H1 (cell line): ENCODE measurements around the gene AMHR2. TPM values are rescaled to one million over a fixed set of nuclear protein-coding genes. Genes with fewer than 3 reads are reported as not detected.

Experiments used
- CTCF ChIA-PET: fragments of 300-600 bp; sonication (Branson Sonifier 250); formaldehyde crosslinking; loops from one replicate; lab custom pipeline; 2021; ENCODE audit not compliant: partially characterized antibody; lab: Charles Lee
- POLR2A ChIA-PET: fragments of 300-600 bp; sonication (Branson Sonifier 250); formaldehyde crosslinking; loops from one replicate; lab custom pipeline; 2021; ENCODE audit warnings: inconsistent platforms; ENCODE audit not compliant: partially characterized antibody; lab: Charles Lee
- DNase-seq, 2 experiments: peaks; one replicate each; pipeline versions ENCODE4 v3.0.0 to v3.0.0-alpha.2; 2010 to 2022; ENCODE audit warnings: low spot score in 2 of 2, low read depth in 1 of 2, mixed read lengths in 1 of 2
- FAIRE-seq: peaks from 2 replicates; lab custom pipeline; 2011; peaks lifted over from hg19 to GRCh38; lab: Jason Lieb, UNC
- H2AFZ ChIP-seq: 2 replicates; pipeline ENCODE4 v1.8.1; 2012; ENCODE audit warnings: low read length, inconsistent platforms
- H2AK5ac ChIP-seq: 2 replicates; pipeline ENCODE4 v1.6.1; 2013; ENCODE audit warnings: low read depth, low read length
- H2BK120ac ChIP-seq: replicated peaks from 2 replicates; pipeline ENCODE3; 2013; ENCODE audit warnings: low read depth, low read length, inconsistent platforms
- H2BK12ac ChIP-seq: 2 replicates; pipeline ENCODE4 v1.6.1; 2013; ENCODE audit warnings: low read depth, low read length
- H2BK15ac ChIP-seq: 2 replicates; pipeline ENCODE4 v1.6.1; 2013; ENCODE audit warnings: low read length
- H2BK20ac ChIP-seq: 2 replicates; pipeline ENCODE4 v1.6.1; 2013; ENCODE audit warnings: low read length
- H2BK5ac ChIP-seq: 2 replicates; pipeline ENCODE4 v1.6.1; 2013; ENCODE audit warnings: low read depth, low read length
- H3K14ac ChIP-seq: 2 replicates; pipeline ENCODE4 v1.6.1; 2013; ENCODE audit warnings: inconsistent platforms; ENCODE audit not compliant: insufficient read length
- H3K18ac ChIP-seq: 2 replicates; pipeline ENCODE4 v1.6.1; 2013; ENCODE audit warnings: low read length; ENCODE audit errors: extremely low read depth
- H3K23ac ChIP-seq: 2 replicates; pipeline ENCODE4 v1.6.1; 2013; ENCODE audit warnings: inconsistent platforms; ENCODE audit not compliant: insufficient read length
- H3K23me2 ChIP-seq: 2 replicates; pipeline ENCODE4 v1.6.1; 2013; ENCODE audit warnings: low read depth, low read length
- H3K27ac ChIP-seq: 2 replicates; pipeline ENCODE4 v1.6.1; 2011; ENCODE audit warnings: low read depth, low read length, inconsistent platforms
- H3K27me3 ChIP-seq, 4 experiments: replicated peaks in 1 of 4; 1 replicate in 1 of 4; 2 replicates in 3 of 4; pipeline versions ENCODE4 v1.6.1 to v1.8.1; 2011 to 2013; ENCODE audit warnings: low read length in 3 of 4, mild to moderate bottlenecking in 3 of 4, inconsistent platforms in 2 of 4, mixed read lengths in 2 of 4, moderate library complexity in 1 of 4; ENCODE audit not compliant: control insufficient read depth in 3 of 4, insufficient read depth in 3 of 4; ENCODE audit errors: extremely low read depth in 1 of 4
- H3K36me3 ChIP-seq, 4 experiments: 2 replicates each; pipeline versions ENCODE4 v1.6.1 to v1.8.1; 2011 to 2013; ENCODE audit warnings: mild to moderate bottlenecking in 4 of 4, low read length in 3 of 4, moderate library complexity in 2 of 4, control low read depth in 1 of 4, inconsistent platforms in 1 of 4; ENCODE audit not compliant: insufficient read depth in 4 of 4, control insufficient read depth in 2 of 4
- H3K4ac ChIP-seq: replicated peaks from 2 replicates; pipeline ENCODE3; 2013; ENCODE audit warnings: low read length, low read depth, mixed read lengths, inconsistent platforms; ENCODE audit not compliant: insufficient read length
- H3K4me1 ChIP-seq, 4 experiments: replicated peaks in 1 of 4; 1 replicate in 1 of 4; 2 replicates in 3 of 4; pipeline versions ENCODE4 v1.6.1 to v1.8.1; 2011 to 2013; ENCODE audit warnings: low read length in 3 of 4, inconsistent platforms in 2 of 4, mixed read lengths in 1 of 4; ENCODE audit not compliant: insufficient read depth in 4 of 4, control insufficient read depth in 3 of 4
- H3K4me2 ChIP-seq, 2 experiments: 2 replicates each; pipeline versions ENCODE4 v1.6.1 to v1.8.1; 2011 to 2013; ENCODE audit warnings: low read depth in 2 of 2, low read length in 2 of 2, control low read depth in 1 of 2, inconsistent platforms in 1 of 2, mild to moderate bottlenecking in 1 of 2; ENCODE audit not compliant: insufficient read depth in 1 of 2
- H3K4me3 ChIP-seq, 4 experiments: fragments of 200-600, 300-600 bp in 1 of 4; sonication (generic), shearing (Covaris generic), sonication (Bioruptor Twin) in 1 of 4; 2 replicates each; pipeline versions ENCODE4 v1.5.1 to v1.8.1; 2011 to 2016; ENCODE audit warnings: low read length in 4 of 4, low read depth in 3 of 4, control low read depth in 2 of 4, inconsistent platforms in 2 of 4, mild to moderate bottlenecking in 2 of 4, mixed read lengths in 1 of 4, moderate library complexity in 1 of 4; ENCODE audit not compliant: insufficient read depth in 2 of 4; ENCODE audit errors: extremely low read depth in 1 of 4
- H3K56ac ChIP-seq: replicated peaks from 2 replicates; pipeline ENCODE3; 2013; ENCODE audit warnings: low read depth, mild to moderate bottlenecking, mixed read lengths, low read length, inconsistent platforms; ENCODE audit not compliant: insufficient read length
- H3K79me1 ChIP-seq: 2 replicates; pipeline ENCODE4 v1.6.1; 2013; ENCODE audit warnings: low read depth, low read length, control low read depth
- H3K79me2 ChIP-seq, 2 experiments: 2 replicates each; pipeline versions ENCODE4 v1.6.1 to v1.8.1; 2012 to 2013; ENCODE audit warnings: low read length in 2 of 2, mild to moderate bottlenecking in 2 of 2, inconsistent platforms in 1 of 2; ENCODE audit not compliant: insufficient read depth in 2 of 2, control insufficient read depth in 1 of 2
- H3K9ac ChIP-seq, 4 experiments: replicated peaks in 1 of 4; 1 replicate in 1 of 4; 2 replicates in 3 of 4; pipeline versions ENCODE4 v1.6.1 to v1.8.1; 2011 to 2013; ENCODE audit warnings: low read depth in 3 of 4, low read length in 3 of 4, control low read depth in 2 of 4, mild to moderate bottlenecking in 2 of 4, moderate library complexity in 2 of 4, inconsistent platforms in 1 of 4; ENCODE audit errors: extremely low read depth in 1 of 4
- H3K9me3 ChIP-seq, 2 experiments: 2 replicates each; pipeline versions ENCODE4 v1.6.1 to v1.8.1; 2012 to 2013; ENCODE audit warnings: mild to moderate bottlenecking in 2 of 2, moderate library complexity in 2 of 2, control low read depth in 1 of 2, inconsistent platforms in 1 of 2, low read depth in 1 of 2, low read length in 1 of 2, mixed read lengths in 1 of 2; ENCODE audit not compliant: insufficient read depth in 2 of 2
- H4K20me1 ChIP-seq, 2 experiments: replicated peaks in 1 of 2; 2 replicates each; pipeline versions ENCODE3 to v1.8.1; 2011 to 2013; ENCODE audit warnings: inconsistent platforms in 2 of 2, low read length in 2 of 2, mild to moderate bottlenecking in 1 of 2; ENCODE audit not compliant: insufficient read depth in 2 of 2, control insufficient read depth in 1 of 2
- H4K5ac ChIP-seq: 2 replicates; pipeline ENCODE4 v1.6.1; 2013; ENCODE audit warnings: low read length, low read depth, mixed read lengths, inconsistent platforms; ENCODE audit not compliant: insufficient read length
- H4K8ac ChIP-seq: 2 replicates; pipeline ENCODE4 v1.8.0; 2013; ENCODE audit warnings: mild to moderate bottlenecking, moderate library complexity, low read length, inconsistent platforms; ENCODE audit not compliant: insufficient read depth; ENCODE audit errors: extremely low read depth
- H4K91ac ChIP-seq: replicated peaks from 2 replicates; pipeline ENCODE3; 2013; ENCODE audit warnings: low read length, mixed read lengths, inconsistent platforms; ENCODE audit not compliant: insufficient read length
- CHD1 ChIP-seq: IDR thresholded peaks from 2 replicates; pipeline ENCODE4 v1.6.1; 2012; ENCODE audit warnings: low read depth, low read length, improper control_type of control experiment
- CHD2 ChIP-seq: IDR thresholded peaks from 2 replicates; pipeline ENCODE4 v1.6.1; 2012; ENCODE audit warnings: low read length, improper control_type of control experiment
- EZH2 ChIP-seq: fragments of 200-600 bp; sonication (generic); IDR thresholded peaks from 2 replicates; pipeline ENCODE4 v1.7.1; 2012; ENCODE audit warnings: low read depth, mild to moderate bottlenecking, moderate library complexity, low read length, inconsistent platforms; ENCODE audit not compliant: severe bottlenecking
- HDAC2 ChIP-seq, 2 experiments: fragments of 300-600 bp in 1 of 2; sonication (generic) in 1 of 2; IDR thresholded peaks; 2 replicates each; pipeline ENCODE4 v1.6.1; 2011 to 2012; ENCODE audit warnings: low read depth in 2 of 2, low read length in 2 of 2, mild to moderate bottlenecking in 2 of 2, moderate library complexity in 2 of 2, borderline replicate concordance in 1 of 2, inconsistent platforms in 1 of 2
- MAFK ChIP-seq: IDR thresholded peaks from 2 replicates; pipeline ENCODE4 v1.6.1; 2012; ENCODE audit warnings: low read depth, mild to moderate bottlenecking, improper control_type of control experiment, low read length
- PHF8 ChIP-seq: fragments of 200-600 bp; sonication (generic); conservative IDR thresholded peaks from 2 replicates; pipeline ENCODE4 v1.7.1; 2012; ENCODE audit warnings: low read depth, mild to moderate bottlenecking, inconsistent platforms, low read length, moderate library complexity
- POU5F1 ChIP-seq: IDR thresholded peaks from 2 replicates; pipeline ENCODE4 v1.6.1; 2011; ENCODE audit warnings: low read depth, mild to moderate bottlenecking, low read length, moderate library complexity
- RXRA ChIP-seq: IDR thresholded peaks from 2 replicates; pipeline ENCODE4 v1.6.1; 2011; ENCODE audit warnings: low read depth, mild to moderate bottlenecking, low read length, moderate library complexity; ENCODE audit not compliant: insufficient read depth
- TAF7 ChIP-seq: optimal IDR thresholded peaks from 2 replicates; pipeline ENCODE3; 2011; ENCODE audit warnings: low read depth, mild to moderate bottlenecking, inconsistent platforms, low read length, moderate library complexity, borderline replicate concordance
- ZNF274 ChIP-seq: IDR thresholded peaks from 2 replicates; pipeline ENCODE4 v1.7.0; 2012; ENCODE audit warnings: low read length, borderline replicate concordance; ENCODE audit errors: extremely low read depth
- WGBS, 2 experiments: shearing (Covaris generic) in 1 of 2; methylation state at CpG; one replicate each; pipeline versions ENCODE4 v1.1.6 to v1.1.7; 2013 to 2015; ENCODE audit warnings: low lambda C conversion rate in 2 of 2, mixed read lengths in 2 of 2, inconsistent platforms in 1 of 2, low coverage in 1 of 2, missing lambda C conversion rate in 1 of 2; ENCODE audit not compliant: insufficient replicate concordance in 2 of 2, insufficient coverage in 1 of 2, insufficient read length in 1 of 2; ENCODE audit errors: extremely low coverage in 1 of 2, missing lambda C conversion rate in 1 of 2; 5-methylcytosine and 5-hydroxymethylcytosine counted together
- polyA plus RNA-seq, 7 experiments: library from polyadenylated mRNA; depleted of rRNA in 3 of 7; stranded (reverse) in 5 of 7; unstranded in 2 of 7; fragments of >200 nt in 5 of 7; fragments of 200-250 nt in 2 of 7; gene quantifications; 1 replicate in 5 of 7; 2 replicates in 1 of 7; 4 replicates in 1 of 7; pipeline versions ENCODE4 v1.2.1 to v1.2.3, GENCODE V29; 2011 to 2013; ENCODE audit warnings: missing spikeins in 2 of 7, mixed read lengths in 2 of 7
- total RNA-seq: library from RNA; stranded (reverse); fragmentation: NEBNext Ultra II Directional; extraction: Animal tissue kit (Norgen Biotek cat#: 25700); gene quantifications from 2 replicates; pipeline ENCODE4 v1.2.1, GENCODE V29; 2021
- TF ChIP-seq, protein P1 (sequence below): IDR thresholded peaks from 2 replicates; pipeline ENCODE4 v1.6.1; 2012; ENCODE audit warnings: inconsistent platforms

Gene AMHR2
- total and polyA plus RNA-seq, 2 of the 8 experiments (the other 6 are each of a cell fraction or from before 2014, with no cell fraction given): 0.29 to 0.35 TPM

DNA sequence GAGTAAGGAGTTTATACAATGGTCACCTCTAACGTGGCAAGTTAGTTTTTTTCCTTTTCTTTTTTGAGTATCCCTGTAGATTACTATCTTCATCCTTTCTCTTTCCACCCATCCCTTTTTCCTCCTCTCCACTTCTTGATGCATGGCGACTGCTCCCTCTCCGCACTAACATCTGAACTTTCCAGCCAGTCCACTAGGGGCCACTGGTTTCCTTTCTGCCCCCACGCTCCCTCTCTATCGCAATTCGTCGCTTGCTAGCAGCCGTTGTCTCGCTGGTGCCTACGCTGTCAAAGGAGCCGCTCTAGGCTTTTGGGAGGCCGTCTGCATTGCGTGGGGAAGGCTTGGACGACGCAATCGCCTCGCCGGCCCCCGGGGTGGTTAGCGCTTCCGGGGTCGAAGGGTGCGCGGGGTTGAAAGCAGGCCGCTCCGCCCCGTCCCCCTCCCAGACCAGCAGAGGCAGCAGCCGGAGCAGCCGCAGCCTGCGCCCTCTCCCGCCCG is 28.1 kb downstream of the AMHR2 start, which contains the start of gene PCBP2:
PCBP2 (plus strand) TSS at position 442 of the 498 bp plus-strand sequence. CDS start 2,699 bp downstream, outside the sequence.
- H4K20me1 ChIP-seq: peaks cover 25 to 27% of the 10 kb centered on the region in 2 experiments
- peaks cover 21 to 42% of the 10 kb centered on the region in 2 experiments for H3K79me2 ChIP-seq
- POLR2A ChIA-PET: interaction anchor here (0.6 to 57.6 kb wide), 10 partner anchors 8 to 130 kb away, joined by 3 to 3397 read pairs (median 4); partner anchors contain the start of genes AAAS, MAP3K12, NPFF and PRR13
- no peak within 1 kb of the TSS for H2BK120ac ChIP-seq
- H2BK12ac ChIP-seq: no peak within 1 kb of the TSS
- H2BK15ac ChIP-seq: no peak within 1 kb of the TSS
- peak within 1 kb of the TSS; percentile 90 to 99 (median 94) for H3K9ac ChIP-seq
- H3K4ac ChIP-seq: peak within 1 kb of the TSS; percentile 99
- H4K5ac ChIP-seq: peak within 1 kb of the TSS; percentile 98
- no peak within 1 kb of the TSS for H3K14ac ChIP-seq
- H3K79me1 ChIP-seq: peaks cover 7% of the 10 kb centered on the region; the same call in 1 of the 2 replicates
- H3K27me3 ChIP-seq: no peaks in the 10 kb centered on the region
- H2BK20ac ChIP-seq: no peak within 1 kb of the TSS
- peak within 1 kb of the TSS; percentile 99; the same call in 1 of the 2 replicates for H4K8ac ChIP-seq
- peak within 1 kb of the TSS; percentile 95 for H3K18ac ChIP-seq
- CTCF ChIA-PET: interaction anchor here (0.6 to 1.9 kb wide), 7 partner anchors 9 to 177 kb away, joined by 3 to 6 read pairs (median 3); partner anchors contain the start of gene AAAS
- H3K23ac ChIP-seq: no peak within 1 kb of the TSS
- H3K36me3 ChIP-seq: peaks cover 24 to 35% (median 27%) of the 10 kb centered on the region in 4 experiments
- peak within 1 kb of the TSS; percentile 96 for H3K27ac ChIP-seq
- peak within 1 kb of the TSS; percentile 73 to 81 for H3K4me2 ChIP-seq
- peak within 1 kb of the TSS; percentile 97 for H2BK5ac ChIP-seq
- DNase-seq (peak; percentile 92 to 98), FAIRE-seq (peak; percentile 39)
- peak within 1 kb of the TSS; percentile 89 to 99 (median 94) for H3K4me3 ChIP-seq
- H2AFZ ChIP-seq: no peak within 1 kb of the TSS
- peak within 1 kb of the TSS; percentile 99 for H3K56ac ChIP-seq
- H4K91ac ChIP-seq: peak within 1 kb of the TSS; percentile 91
- H2AK5ac ChIP-seq: 0 out of 2 replicates have a peak within 1 kb of the TSS, but pooled peaks have one; percentile 90
- no peaks in the 10 kb centered on the region for H3K9me3 ChIP-seq
- WGBS, 2 experiments: 2% methylated on average over 24 of the region's 32 CpGs; no CpG with 5 or more reads in 1 of the 2 experiments
- H3K23me2 ChIP-seq: peaks cover 7% of the 10 kb centered on the region
- H3K4me1 ChIP-seq: peaks cover 0 to 8% (median 1%) of the 10 kb centered on the region in 4 experiments; a peak in 3 of 7 replicates
- TF ChIP-seq TAF7 (peak; percentile 93), POU5F1 (no peak), RXRA (0 out of 2 replicates have a peak, but pooled peaks have one; percentile 41), CHD2 (peak; percentile 69), HDAC2 (IDR thresholded peaks at IDR 0.05; ENCODE audit: borderline replicate concordance in 1 of 2, low read depth in 2 of 2, low read length in 2 of 2) (no peak), EZH2 (no peak), CHD1 (no peak), ZNF274 (no peak), MAFK (no peak), PHF8 (no peak)
- TF ChIP-seq, protein P1, sequence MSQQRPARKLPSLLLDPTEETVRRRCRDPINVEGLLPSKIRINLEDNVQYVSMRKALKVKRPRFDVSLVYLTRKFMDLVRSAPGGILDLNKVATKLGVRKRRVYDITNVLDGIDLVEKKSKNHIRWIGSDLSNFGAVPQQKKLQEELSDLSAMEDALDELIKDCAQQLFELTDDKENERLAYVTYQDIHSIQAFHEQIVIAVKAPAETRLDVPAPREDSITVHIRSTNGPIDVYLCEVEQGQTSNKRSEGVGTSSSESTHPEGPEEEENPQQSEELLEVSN: no peak
